HCT116 (cell line): Measurements from ENCODE around the gene AUTS2. TPM values are rescaled to one million over a fixed set of nuclear protein-coding genes. Genes with fewer than 3 reads are reported as not detected.

Experiments used
- ATAC-seq: fragments of 200-7000 bp; cut with Tn5 transposase; 2 replicates; pipeline ENCODE4 v1.9.1; 2020; ENCODE audit warnings: mild to moderate bottlenecking, moderate library complexity
- BruUV-seq: library from RNA; stranded (reverse); fragments of 400-500 nt; replicated peaks from 2 replicates; lab custom pipeline; 2021; lab: Mats Ljungman, UMichigan
- CTCF ChIA-PET: fragments of 300-600 bp; sonication (Branson Sonifier 250); formaldehyde crosslinking; loops from one replicate; lab custom pipeline; 2021; ENCODE audit warnings: antibody characterized with exemption; lab: Charles Lee
- POLR2A ChIA-PET: fragments of 300-600, 350-600 bp; sonication (Branson Sonifier 250); formaldehyde crosslinking; loops from one replicate; lab custom pipeline; 2021; ENCODE audit warnings: antibody characterized with exemption; lab: Charles Lee
- RAD21 ChIA-PET, 2 experiments: fragments of 300-600 bp; sonication (Branson Sonifier 250); formaldehyde crosslinking; loops; one replicate each; lab custom pipeline; 2023; ENCODE audit warnings: low total read pairs in 2 of 2; ENCODE audit not compliant: uncharacterized antibody in 2 of 2, unreplicated experiment in 2 of 2, low non-redundant PET in 1 of 2; lab: Charles Lee
- DNase-seq: peaks from one replicate; pipeline ENCODE4 v3.0.0-alpha.2; 2010; ENCODE audit warnings: low read depth, low spot score
- H2AFZ ChIP-seq: fragments of 200-600 bp; shearing (Covaris generic), sonication (generic); 2 replicates; pipeline ENCODE4 v1.6.1; 2017; ENCODE audit warnings: low read depth, mixed run types, mixed read lengths, antibody characterized with exemption, low read length; ENCODE audit not compliant: poor library complexity, severe bottlenecking
- H3K27ac ChIP-seq: 2 replicates; pipeline ENCODE4 v1.5.1; 2012; ENCODE audit warnings: low read depth, low read length
- H3K27me3 ChIP-seq: fragments of 200-600 bp; sonication (generic); 2 replicates; pipeline ENCODE4 v1.6.1; 2016; ENCODE audit warnings: mixed run types, low read length, mixed read lengths; ENCODE audit not compliant: insufficient read depth
- H3K36me3 ChIP-seq, 2 experiments: fragments of 200-500 bp in 1 of 2; fragments of 200-600 bp in 1 of 2; sonication (Bioruptor generic) in 1 of 2; sonication (generic) in 1 of 2; 2 replicates each; pipeline versions ENCODE4 v1.5.1 to v1.6.1; 2014 to 2016; ENCODE audit warnings: low read length in 2 of 2, inconsistent platforms in 1 of 2, mixed read lengths in 1 of 2, mixed run types in 1 of 2; ENCODE audit not compliant: insufficient read depth in 2 of 2, control insufficient read depth in 1 of 2
- H3K4me1 ChIP-seq, 2 experiments: fragments of 200-600 bp in 1 of 2; sonication (generic) in 1 of 2; 2 replicates each; pipeline versions ENCODE4 v1.5.1 to v1.6.1; 2012 to 2017; ENCODE audit warnings: low read length in 2 of 2, inconsistent platforms in 1 of 2, mild to moderate bottlenecking in 1 of 2, mixed read lengths in 1 of 2, mixed run types in 1 of 2, moderate library complexity in 1 of 2; ENCODE audit not compliant: insufficient read depth in 2 of 2, control insufficient read depth in 1 of 2
- H3K4me2 ChIP-seq: fragments of 200-600 bp; sonication (generic); 2 replicates; pipeline ENCODE4 v1.6.1; 2017; ENCODE audit warnings: mixed run types, low read length, mixed read lengths
- H3K4me3 ChIP-seq, 2 experiments: fragments of 200-600 bp in 1 of 2; sonication (generic) in 1 of 2; replicated peaks in 1 of 2; 2 replicates each; pipeline ENCODE4 v1.5.1; 2011 to 2016; ENCODE audit warnings: low read length in 2 of 2, control low read depth in 1 of 2, low read depth in 1 of 2, mild to moderate bottlenecking in 1 of 2, mixed read lengths in 1 of 2, mixed run types in 1 of 2
- H3K79me2 ChIP-seq: fragments of 200-600 bp; sonication (generic); 2 replicates; pipeline ENCODE4 v1.6.1; 2017; ENCODE audit warnings: mild to moderate bottlenecking, mixed run types, low read length, moderate library complexity, mixed read lengths; ENCODE audit not compliant: insufficient read depth
- H3K9ac ChIP-seq: fragments of 200-600 bp; sonication (generic); 2 replicates; pipeline ENCODE4 v1.6.1; 2016; ENCODE audit warnings: low read length, mixed read lengths
- H3K9me2 ChIP-seq: fragments of 200-600 bp; sonication (generic), shearing (Covaris generic); 2 replicates; pipeline ENCODE4 v1.6.1; 2017; ENCODE audit warnings: mixed run types, mild to moderate bottlenecking, moderate library complexity; ENCODE audit not compliant: insufficient read depth
- H3K9me3 ChIP-seq, 2 experiments: fragments of 200-500 bp in 1 of 2; fragments of 200-600 bp in 1 of 2; sonication (Bioruptor generic) in 1 of 2; sonication (generic) in 1 of 2; 2 replicates each; pipeline ENCODE4 v1.6.1; 2014 to 2017; ENCODE audit warnings: low read length in 2 of 2, mixed read lengths in 2 of 2, inconsistent platforms in 1 of 2, low read depth in 1 of 2, mild to moderate bottlenecking in 1 of 2, mixed run types in 1 of 2, moderate library complexity in 1 of 2; ENCODE audit not compliant: control insufficient read depth in 1 of 2, insufficient read depth in 1 of 2
- H4K20me1 ChIP-seq: fragments of 200-600 bp; sonication (generic), shearing (Covaris generic); 2 replicates; pipeline ENCODE4 v1.6.1; 2017; ENCODE audit warnings: mixed run types, mild to moderate bottlenecking, moderate library complexity; ENCODE audit not compliant: insufficient read depth
- CEBPB ChIP-seq: IDR thresholded peaks from 2 replicates; pipeline ENCODE4 v1.6.1; 2012; ENCODE audit warnings: low read depth
- ELF1 ChIP-seq: IDR thresholded peaks from 2 replicates; pipeline ENCODE4 v1.6.1; 2012; ENCODE audit warnings: low read depth, borderline replicate concordance
- POLR2AphosphoS5 ChIP-seq: IDR thresholded peaks from 2 replicates; pipeline ENCODE4 v1.6.1; 2011; ENCODE audit warnings: mild to moderate bottlenecking, low read depth, low read length, moderate library complexity
- SIN3A ChIP-seq: IDR thresholded peaks from 2 replicates; pipeline ENCODE4 v1.6.1; 2012; ENCODE audit warnings: low read depth
- intact Hi-C: fragments of 100-400 bp; cut with micrococcal nuclease; formaldehyde crosslinking; loops from 2 replicates; pipeline ENCODE4 v1.10.0; 2022
- total RNA-seq: library from RNA; stranded (reverse); gene quantifications from one replicate; pipeline ENCODE4 v1.2.1, GENCODE V29; 2021; ENCODE audit not compliant: unreplicated experiment
- TF ChIP-seq, protein P1 (sequence below): IDR thresholded peaks from 2 replicates; pipeline ENCODE4 v1.6.1; 2011; ENCODE audit warnings: mild to moderate bottlenecking, low read length, moderate library complexity; ENCODE audit not compliant: insufficient replicate concordance; ENCODE audit errors: extremely low read depth
- TF ChIP-seq, protein P2 (sequence below): IDR thresholded peaks from 2 replicates; pipeline ENCODE4 v1.6.1; 2012; ENCODE audit warnings: low read depth

AUTS2 gene
- total RNA-seq, 1 experiment from 2014 or later, result 0.93 TPM

- TF ChIP-seq, protein P1, sequence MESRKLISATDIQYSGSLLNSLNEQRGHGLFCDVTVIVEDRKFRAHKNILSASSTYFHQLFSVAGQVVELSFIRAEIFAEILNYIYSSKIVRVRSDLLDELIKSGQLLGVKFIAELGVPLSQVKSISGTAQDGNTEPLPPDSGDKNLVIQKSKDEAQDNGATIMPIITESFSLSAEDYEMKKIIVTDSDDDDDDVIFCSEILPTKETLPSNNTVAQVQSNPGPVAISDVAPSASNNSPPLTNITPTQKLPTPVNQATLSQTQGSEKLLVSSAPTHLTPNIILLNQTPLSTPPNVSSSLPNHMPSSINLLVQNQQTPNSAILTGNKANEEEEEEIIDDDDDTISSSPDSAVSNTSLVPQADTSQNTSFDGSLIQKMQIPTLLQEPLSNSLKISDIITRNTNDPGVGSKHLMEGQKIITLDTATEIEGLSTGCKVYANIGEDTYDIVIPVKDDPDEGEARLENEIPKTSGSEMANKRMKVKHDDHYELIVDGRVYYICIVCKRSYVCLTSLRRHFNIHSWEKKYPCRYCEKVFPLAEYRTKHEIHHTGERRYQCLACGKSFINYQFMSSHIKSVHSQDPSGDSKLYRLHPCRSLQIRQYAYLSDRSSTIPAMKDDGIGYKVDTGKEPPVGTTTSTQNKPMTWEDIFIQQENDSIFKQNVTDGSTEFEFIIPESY, result no peak
- TF ChIP-seq ELF1, result no peak
- no peak for TF ChIP-seq CEBPB
- no peak for TF ChIP-seq POLR2AphosphoS5
- TF ChIP-seq SIN3A, result no peak
- TF ChIP-seq, protein P2, sequence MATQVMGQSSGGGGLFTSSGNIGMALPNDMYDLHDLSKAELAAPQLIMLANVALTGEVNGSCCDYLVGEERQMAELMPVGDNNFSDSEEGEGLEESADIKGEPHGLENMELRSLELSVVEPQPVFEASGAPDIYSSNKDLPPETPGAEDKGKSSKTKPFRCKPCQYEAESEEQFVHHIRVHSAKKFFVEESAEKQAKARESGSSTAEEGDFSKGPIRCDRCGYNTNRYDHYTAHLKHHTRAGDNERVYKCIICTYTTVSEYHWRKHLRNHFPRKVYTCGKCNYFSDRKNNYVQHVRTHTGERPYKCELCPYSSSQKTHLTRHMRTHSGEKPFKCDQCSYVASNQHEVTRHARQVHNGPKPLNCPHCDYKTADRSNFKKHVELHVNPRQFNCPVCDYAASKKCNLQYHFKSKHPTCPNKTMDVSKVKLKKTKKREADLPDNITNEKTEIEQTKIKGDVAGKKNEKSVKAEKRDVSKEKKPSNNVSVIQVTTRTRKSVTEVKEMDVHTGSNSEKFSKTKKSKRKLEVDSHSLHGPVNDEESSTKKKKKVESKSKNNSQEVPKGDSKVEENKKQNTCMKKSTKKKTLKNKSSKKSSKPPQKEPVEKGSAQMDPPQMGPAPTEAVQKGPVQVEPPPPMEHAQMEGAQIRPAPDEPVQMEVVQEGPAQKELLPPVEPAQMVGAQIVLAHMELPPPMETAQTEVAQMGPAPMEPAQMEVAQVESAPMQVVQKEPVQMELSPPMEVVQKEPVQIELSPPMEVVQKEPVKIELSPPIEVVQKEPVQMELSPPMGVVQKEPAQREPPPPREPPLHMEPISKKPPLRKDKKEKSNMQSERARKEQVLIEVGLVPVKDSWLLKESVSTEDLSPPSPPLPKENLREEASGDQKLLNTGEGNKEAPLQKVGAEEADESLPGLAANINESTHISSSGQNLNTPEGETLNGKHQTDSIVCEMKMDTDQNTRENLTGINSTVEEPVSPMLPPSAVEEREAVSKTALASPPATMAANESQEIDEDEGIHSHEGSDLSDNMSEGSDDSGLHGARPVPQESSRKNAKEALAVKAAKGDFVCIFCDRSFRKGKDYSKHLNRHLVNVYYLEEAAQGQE, result no peak
- Histone ChIP-seq H4K20me1 (no peaks in the 10 kb centered on the region), H3K36me3 (no peaks in the 10 kb centered on the region), H3K27me3 (no peaks in the 10 kb centered on the region), H3K9ac (no peak overlapping the region), H3K9me3 (peaks cover 0 to 25% of the 10 kb centered on the region in 2 experiments; a peak in 2 of 4 replicates), H3K27ac (no peak overlapping the region), H3K9me2 (no peaks in the 10 kb centered on the region), H3K79me2 (no peaks in the 10 kb centered on the region), H2AFZ (no peak overlapping the region), H3K4me2 (no peak overlapping the region), H3K4me3 (no peak overlapping the region), H3K4me1 (no peaks in the 10 kb centered on the region)
- RAD21 ChIA-PET, result no interaction called here
- ATAC-seq, result no peak
- BruUV-seq, result no TSS peak
- intact Hi-C loops, result no loop called here
- POLR2A ChIA-PET, result no interaction called here
- DNase-seq, result no peak
- CTCF ChIA-PET, result no interaction called here
These were observed 1042.1 kb downstream of the AUTS2 start for GRCh38 chr7:70640266-70640833.
